Cardiac septum (tissue), 1 donor: ENCODE results near the gene PHF19. TPM values are rescaled to one million over a fixed set of nuclear protein-coding genes. Genes with fewer than 3 reads are reported as not detected.

Experiments
- DNase-seq: peaks from one replicate; pipeline ENCODE4 v3.0.0-alpha.2; 2020; ENCODE audit warnings: low spot score
- intact Hi-C: fragments of 100-400 bp; cut with DNase I; formaldehyde crosslinking; loops from one replicate; pipeline ENCODE4 v1.14.0; 2022
- total RNA-seq: library from RNA; stranded (reverse); fragmentation: NEBNext Ultra II Directional; extraction: Animal tissue kit (Norgen Biotek cat#: 25700); gene quantifications from one replicate; pipeline ENCODE4 v1.2.1, GENCODE V29; 2021
- donor health status: DM: no; HTN: no; CAD: no.

PHF19 gene
- total RNA-seq, 1 donor from 2014 or later: 15.3 TPM

GRCh38 chr9:120894321-120895148 is 17.5 kb upstream of the PHF19 start:
- no peak for DNase-seq
- intact Hi-C loops: no loop called here

GRCh38 chr9:120893611-120894307 is 16.8 kb upstream of the PHF19 start:
- intact Hi-C loops: no loop called here
- no peak for DNase-seq

GRCh38 chr9:120892748-120893610 is 16.0 kb upstream of the PHF19 start:
- intact Hi-C loops: no loop called here
- DNase-seq: no peak

GRCh38 chr9:120891884-120892747 is 15.1 kb upstream of the PHF19 start:
- no peak for DNase-seq
- intact Hi-C loops: no loop called here

GRCh38 chr9:120891245-120891883 is 14.4 kb upstream of the PHF19 start:
- DNase-seq: no peak
- intact Hi-C loops: no loop called here

- intact Hi-C loops: no loop called here
Measured at GRCh38 chr9:120890320-120891244, 13.6 kb upstream of the PHF19 start.

GRCh38 chr9:120889606-120890271 is 12.8 kb upstream of the PHF19 start:
- intact Hi-C loops: no loop called here
- no peak for DNase-seq

More at GRCh38 chr9:120890320-120891244, 13.6 kb upstream of the PHF19 start:
- DNase-seq: no peak

GRCh38 chr9:120888626-120889025 is 11.6 kb upstream of the PHF19 start:
- intact Hi-C loops: no loop called here
- DNase-seq: no peak

- intact Hi-C loops: no loop called here
- no peak for DNase-seq
Measured at GRCh38 chr9:120886490-120886967, 9.5 kb upstream of the PHF19 start.

- intact Hi-C loops: no loop called here
- DNase-seq: no peak
Measured at GRCh38 chr9:120885958-120886357, 9.0 kb upstream of the PHF19 start.

GRCh38 chr9:120885457-120885856 is 8.5 kb upstream of the PHF19 start:
- no peak for DNase-seq
- intact Hi-C loops: no loop called here

GRCh38 chr9:120883608-120883996 is 6.6 kb upstream of the PHF19 start:
- intact Hi-C loops: no loop called here
- no peak for DNase-seq

- intact Hi-C loops: no loop called here
Measured at GRCh38 chr9:120882935-120883607, 6.1 kb upstream of the PHF19 start.

GRCh38 chr9:120879446-120879845 is 2.5 kb upstream of the PHF19 start:
- no peak for DNase-seq
- intact Hi-C loops: loop anchor here (5.0 kb wide), 1 partner anchor 37 kb away; the partner anchor contains the start of gene PSMD5

More at GRCh38 chr9:120882935-120883607, 6.1 kb upstream of the PHF19 start:
- DNase-seq: no peak

GRCh38 chr9:120878188-120879130 is 1.5 kb upstream of the PHF19 start:
- intact Hi-C loops: loop anchor here (5.0 kb wide), 1 partner anchor 36 kb away; the partner anchor contains the start of gene PSMD5
- DNase-seq: no peak
